ENCODE measurements around the gene ZNF592.

DNA sequence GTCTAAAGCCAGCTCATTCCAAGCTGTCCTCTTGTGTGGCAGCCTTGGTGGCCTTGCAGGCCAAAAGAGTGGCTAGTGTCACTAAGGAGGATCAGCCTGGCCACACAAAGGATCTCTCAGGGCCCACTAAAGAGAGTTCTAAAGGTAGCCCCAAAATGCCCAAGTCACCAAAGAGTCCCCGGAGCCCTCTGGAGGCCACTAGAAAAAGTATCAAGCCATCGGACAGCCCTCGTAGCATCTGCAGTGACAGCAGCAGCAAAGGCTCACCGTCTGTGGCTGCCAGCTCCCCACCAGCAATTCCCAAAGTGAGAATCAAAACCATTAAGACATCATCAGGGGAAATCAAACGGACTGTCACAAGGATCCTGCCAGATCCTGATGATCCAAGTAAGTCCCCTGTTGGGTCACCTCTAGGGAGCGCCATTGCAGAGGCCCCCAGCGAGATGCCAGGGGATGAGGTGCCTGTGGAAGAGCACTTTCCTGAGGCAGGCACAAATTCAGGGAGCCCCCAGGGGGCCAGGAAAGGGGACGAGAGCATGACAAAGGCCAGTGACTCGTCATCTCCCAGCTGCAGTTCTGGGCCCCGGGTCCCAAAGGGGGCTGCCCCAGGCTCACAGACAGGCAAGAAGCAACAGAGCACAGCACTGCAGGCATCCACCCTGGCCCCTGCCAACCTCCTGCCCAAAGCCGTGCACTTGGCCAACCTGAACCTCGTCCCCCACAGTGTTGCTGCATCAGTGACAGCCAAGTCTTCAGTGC lies 35.3 kb downstream of the ZNF592 start:
- TF ChIP-seq, protein P1, sequence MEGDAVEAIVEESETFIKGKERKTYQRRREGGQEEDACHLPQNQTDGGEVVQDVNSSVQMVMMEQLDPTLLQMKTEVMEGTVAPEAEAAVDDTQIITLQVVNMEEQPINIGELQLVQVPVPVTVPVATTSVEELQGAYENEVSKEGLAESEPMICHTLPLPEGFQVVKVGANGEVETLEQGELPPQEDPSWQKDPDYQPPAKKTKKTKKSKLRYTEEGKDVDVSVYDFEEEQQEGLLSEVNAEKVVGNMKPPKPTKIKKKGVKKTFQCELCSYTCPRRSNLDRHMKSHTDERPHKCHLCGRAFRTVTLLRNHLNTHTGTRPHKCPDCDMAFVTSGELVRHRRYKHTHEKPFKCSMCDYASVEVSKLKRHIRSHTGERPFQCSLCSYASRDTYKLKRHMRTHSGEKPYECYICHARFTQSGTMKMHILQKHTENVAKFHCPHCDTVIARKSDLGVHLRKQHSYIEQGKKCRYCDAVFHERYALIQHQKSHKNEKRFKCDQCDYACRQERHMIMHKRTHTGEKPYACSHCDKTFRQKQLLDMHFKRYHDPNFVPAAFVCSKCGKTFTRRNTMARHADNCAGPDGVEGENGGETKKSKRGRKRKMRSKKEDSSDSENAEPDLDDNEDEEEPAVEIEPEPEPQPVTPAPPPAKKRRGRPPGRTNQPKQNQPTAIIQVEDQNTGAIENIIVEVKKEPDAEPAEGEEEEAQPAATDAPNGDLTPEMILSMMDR (IDR thresholded peaks at IDR 0.05; ENCODE audit: low read length): peak; percentile 27; the same call in 1 of the 2 replicates
- TF ChIP-seq EZH2 (IDR thresholded peaks at IDR 0.05; ENCODE audit: borderline replicate concordance, low read length): no peak

All from OCI-LY1 (cell line).